ENCODE data around the gene NPTXR.

Gene NPTXR

DNA sequence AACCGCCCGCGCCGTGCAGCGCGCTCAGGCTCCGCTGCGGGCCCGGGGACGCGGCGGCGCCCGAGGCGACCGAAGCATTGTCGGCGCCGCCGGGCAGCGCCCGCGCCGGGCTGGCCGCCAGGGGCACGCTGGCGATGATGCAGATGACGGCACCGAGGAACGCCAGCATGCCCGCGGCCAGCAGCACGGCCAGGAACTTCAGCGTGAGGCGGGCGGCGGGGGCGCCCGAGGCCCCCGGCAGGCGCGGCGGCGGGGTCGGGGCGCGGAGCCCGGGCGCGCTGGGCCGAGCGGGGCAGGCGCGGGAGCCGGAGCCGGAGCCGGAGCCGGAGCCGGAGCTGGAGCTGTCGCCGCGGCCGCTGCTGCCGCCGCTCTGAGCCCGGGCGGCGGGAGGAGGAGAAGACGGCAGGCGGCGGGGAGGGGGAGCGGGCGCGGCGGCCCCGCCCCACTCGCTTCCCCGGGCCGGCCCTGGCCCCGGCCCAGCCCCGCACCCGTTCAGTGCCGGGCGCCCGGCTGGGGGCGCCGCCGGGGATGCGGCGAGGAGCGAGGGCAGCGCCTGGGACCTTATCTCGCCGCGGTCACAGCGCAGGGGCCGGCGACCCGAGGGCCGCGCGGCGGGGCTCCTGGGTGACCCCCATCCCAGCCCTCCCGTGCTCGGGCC lies at the start of gene NPTXR:
Gene NPTXR, minus strand, starts transcription at position 372 of the 658 bp plus-strand sequence.
- peak; percentile 81 for DNase-seq

DNA sequence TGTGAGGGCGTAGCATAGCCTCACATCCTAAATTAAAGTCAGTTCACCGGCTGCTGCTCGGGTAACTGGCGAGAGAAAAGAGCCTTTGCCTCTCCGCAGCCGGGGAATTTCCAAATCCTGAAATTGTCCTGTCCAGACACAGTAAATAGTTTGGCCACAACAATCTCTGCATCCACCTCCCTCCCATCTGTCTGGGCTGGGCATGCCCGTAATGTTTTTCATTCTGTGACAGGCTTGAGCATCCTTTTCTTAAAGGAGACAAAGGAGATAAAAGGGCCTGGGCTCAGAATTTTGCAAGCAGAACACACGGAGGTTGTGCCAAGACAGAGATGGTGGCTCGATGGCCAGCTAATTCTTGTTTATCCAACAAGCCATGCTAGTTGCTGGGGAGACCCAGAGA lies 47.4 kb upstream of the NPTXR start:
- no peak for DNase-seq

DNA sequence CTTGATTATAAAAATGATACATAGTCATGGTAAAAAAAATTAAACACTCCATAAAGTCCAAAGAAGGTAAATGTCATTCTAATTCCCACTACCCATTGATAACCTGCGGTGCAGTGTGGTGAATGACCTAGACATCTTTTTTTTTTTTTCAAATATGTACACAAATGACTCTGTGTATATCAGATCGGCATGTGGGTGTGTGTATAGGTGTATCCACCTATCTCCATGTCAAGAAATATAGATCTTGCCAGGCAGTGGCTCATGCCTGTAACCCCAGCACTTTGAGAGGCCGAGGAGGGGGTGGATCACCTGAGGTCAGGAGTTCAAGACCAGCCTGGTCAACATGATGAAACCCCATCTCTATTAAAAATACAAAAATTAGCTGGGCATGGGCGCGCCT lies 46.5 kb upstream of the NPTXR start:
- no peak for DNase-seq

DNA sequence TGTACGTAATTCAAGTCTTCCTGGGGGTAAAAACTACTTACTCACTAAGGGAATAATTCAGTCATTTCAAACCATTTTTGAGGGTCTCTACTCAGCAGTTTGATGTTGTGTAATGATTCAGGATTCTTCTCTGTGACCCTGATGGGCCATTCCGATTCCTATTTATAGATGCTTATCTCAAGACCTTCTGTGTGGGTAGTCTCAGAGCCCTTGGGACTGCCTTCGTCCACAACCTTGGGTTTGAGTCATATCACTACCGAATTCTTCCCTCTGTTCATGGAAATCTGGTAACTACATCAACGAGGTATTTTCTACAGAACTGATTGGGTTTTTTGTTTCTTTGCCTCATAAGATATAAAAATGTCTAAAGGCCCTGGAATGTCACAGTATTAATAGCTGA lies 42.5 kb upstream of the NPTXR start:
- no peak for DNase-seq

DNA sequence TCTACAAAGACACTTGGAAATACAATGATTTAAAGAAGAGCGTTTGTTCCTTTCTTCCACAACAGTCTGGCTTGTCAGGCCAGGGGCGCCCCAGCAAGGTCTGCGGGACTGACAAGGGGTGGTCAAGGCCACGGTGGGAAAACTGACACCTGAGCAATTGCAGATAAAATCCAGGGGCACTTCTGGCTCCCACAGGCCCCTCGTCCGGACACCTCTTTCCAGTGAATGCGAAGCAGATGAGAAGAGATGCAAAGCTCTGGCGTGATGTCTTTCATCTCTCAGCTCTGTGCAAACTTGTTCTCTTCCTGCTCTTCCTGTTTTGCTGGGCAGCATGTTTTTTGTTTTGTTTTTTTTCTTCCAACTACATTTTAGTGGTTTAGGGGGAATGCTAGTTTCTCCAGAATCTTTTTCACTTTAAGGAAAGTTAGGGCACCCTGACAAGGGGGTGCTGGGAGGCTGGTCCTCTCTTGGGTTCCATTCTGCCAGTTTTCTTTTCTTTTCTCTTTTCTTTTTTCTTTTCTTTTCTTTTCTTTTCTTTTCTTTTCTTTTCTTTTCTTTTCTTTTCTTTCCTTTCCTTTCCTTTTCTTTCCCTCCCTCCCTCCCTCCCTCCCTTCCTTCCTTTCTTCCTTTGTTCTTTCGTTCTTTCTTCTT lies 39.3 kb upstream of the NPTXR start:
- peak; percentile 20 for DNase-seq

DNA sequence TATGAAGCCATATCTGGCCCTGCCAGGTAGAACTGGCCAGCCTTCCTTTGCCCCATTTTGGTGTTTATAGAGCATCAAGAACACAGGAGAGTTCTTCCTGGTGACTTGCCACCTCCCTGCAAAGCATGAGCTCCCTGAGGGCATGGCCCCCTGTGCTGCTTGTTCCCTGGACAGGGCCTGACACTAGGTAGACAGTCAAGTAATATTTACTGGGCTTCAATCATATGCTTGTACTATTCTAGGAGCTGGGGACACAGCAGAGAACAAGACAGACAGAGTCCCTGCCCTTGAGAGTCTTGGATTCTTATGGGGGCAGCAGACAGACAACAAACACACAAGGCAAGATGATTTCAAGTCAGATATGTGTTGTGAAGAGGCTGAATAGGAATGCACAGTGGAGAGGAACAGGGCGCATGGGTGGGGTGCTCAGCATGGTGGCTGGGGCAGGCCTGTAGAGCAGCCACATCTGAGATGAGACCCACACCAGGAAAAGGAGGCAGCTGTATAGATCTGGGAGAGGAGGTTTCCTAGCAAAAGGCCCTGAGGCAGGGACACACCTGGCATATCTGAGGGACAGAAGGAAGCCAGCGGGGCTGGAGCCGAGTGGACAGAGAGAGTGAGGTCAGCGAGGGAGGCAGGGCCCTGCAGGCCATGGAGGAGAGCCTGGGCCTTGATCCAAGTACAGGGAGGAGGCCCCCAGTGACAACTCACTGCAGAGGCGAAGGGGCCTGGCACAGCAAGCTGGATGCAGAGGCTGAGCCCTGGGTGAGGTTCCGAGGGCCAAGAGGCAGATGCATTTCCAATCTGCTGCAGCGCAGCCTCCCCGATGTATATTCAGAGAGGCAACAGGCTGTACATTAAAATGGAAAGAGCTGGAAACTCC lies 38.4 kb upstream of the NPTXR start:
- no peak for DNase-seq

DNA sequence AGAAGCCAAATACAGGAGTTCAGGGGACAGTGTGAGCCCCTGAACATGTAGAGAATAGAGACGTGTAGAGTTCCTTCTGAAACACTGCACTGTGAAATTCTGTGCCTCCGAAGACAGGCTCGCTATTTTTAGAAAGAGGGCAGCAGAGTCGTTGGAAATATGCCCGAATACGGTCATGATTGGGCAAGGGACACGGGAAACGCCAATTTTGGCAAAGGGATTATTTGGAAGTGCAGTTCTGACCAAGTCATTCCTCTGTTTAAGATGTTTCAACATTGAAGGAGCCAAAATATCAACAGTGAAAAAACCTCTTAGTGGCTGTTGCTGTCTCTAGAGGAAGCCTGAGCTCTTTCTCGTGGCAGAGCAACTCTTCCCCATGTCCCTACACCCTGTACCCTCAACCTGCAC lies 37.6 kb upstream of the NPTXR start:
- no peak for DNase-seq

DNA sequence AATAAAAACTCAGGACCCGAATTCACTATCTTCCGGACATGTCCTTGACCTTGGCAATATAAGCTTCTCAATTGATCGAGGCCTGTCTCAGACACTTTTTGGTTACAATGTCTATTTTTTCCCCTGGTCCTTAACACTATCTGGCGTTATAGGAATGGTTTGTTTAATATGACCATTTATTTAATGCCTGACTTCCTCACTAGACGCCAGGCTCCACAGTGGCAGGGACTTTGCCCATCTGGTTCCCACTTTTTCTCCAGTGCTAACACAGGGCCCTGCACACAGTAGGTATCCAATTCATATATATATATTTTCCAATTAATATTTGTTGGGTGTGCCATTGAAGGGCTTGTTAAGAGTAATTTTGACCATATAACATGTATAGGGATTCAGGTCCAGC lies 36.1 kb upstream of the NPTXR start:
- no peak for DNase-seq

DNA sequence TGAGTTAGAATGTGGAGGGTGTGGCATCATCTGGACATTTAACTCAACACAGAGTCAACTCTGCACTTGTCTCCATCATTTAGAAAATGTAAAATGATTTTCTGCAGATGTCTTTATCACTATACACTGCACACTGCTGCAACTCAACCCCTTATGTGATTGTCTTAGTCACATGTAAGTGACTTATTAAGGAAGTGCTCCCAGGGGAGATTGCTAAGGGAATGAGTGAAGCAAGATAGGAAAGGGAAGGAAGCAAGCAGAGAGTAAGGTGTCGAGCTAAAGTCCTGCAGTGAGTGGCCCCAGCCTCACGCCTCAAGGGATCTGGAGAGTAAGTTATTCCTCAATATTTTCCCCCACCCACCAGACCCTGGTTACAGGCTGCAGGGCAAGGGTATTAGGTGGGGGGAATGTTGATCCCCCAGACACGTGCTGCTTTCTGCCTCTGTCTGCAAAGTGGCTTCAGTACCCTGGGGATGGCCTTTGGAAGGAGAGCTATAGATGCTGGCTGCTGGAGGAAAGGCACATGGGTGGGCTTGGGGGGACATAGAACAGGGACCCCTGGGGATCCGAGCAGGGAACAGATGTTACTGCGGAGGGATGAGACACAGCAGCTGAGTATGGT lies 35.4 kb upstream of the NPTXR start:
- DNase-seq, result no peak

DNA sequence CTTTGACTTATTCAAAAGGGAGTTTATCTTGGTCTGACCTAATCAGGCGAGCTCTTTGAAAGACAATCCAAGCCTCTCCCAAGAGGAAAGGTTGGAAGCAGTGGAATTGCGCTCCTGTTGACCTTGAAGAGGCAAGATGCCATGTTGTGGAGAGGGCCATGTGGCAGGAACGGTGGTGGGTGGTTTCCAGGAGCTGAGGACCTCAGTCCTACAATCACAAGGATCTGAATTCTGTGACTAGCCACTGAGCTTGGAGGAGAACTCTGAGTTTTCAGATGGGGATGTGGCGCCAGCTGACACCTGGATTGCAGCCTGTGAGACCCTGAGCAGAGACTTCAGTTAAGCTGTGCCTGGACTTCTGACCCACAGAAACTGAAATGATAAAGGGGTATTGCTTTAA lies 34.2 kb upstream of the NPTXR start:
- DNase-seq, result no peak

DNA sequence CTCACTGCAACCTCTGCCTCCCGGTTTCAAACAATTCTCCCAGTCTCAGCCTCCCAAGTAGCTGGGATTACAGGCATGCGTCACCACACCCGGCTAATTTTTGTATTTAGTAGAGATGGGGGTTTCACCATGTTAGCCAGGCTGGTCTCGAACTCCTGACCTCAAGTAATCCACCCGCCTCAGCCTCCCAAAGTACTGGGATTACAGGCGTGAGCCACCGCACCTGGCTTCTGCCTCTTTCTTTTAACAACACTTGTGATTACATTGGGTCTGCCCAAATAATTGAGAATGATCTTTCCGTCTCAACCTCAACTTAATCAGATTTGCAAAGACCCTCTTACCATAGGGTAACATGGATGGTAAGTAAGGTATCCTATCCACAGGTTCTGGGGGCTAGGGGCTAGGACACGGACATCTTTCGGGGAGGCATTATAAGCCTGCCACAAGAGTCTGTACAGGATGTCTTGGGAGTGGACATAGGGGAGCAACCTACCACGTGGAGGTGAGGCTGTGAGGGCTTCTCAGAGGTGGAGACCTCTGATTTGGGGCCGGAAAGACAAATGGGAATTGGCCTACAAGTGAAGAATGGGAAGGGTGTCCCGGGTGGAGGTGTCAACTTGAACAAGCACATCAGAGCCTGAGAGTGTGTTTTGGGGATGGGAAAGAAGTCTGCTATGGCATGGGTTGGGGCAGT lies 30.8 kb upstream of the NPTXR start:
- DNase-seq, result no peak

DNA sequence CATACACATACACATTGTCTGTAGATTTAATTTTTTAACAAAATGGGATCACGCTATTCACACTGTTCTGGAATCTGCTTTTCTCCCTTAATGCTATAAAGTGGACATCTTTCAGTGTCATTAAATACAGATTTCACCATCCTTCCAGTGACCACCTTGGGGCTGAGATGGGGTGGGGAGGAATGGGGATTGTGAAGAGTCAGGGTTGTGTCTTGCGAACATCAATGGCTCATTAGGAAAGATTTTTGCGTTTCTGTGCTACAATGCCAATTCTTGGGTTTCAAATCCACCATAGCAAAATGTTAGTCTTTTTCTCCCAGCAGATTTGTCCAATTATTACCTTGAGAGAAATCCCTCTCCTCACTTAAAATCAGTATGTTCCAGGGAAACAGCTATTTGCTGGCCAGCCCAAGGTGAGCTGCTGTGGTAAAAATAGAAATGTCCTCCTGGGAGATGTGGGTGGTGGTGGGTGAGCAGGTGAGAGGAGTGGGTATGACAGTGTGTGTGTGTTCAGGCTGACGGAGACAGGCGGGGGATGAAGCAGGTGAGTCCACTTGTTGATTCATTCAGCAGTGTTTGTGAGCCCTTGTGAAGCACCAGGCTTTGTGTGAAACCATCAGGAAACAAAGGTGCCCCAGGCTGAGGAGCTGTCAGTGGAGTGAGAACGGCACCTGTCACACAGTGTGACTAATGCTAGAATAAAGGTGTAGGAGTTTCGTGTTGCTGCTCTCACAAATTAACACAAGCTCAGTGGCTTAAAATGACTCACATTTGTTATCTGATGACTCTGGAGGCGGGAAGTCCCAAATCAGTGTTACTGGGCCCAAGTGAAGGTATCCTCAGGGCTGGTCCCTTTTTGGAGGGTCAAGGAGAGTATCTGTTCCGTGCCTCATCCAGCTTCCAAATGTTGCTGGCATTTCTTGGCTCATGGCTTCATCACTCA lies 29.9 kb upstream of the NPTXR start:
- DNase-seq, result peak; percentile 98

DNA sequence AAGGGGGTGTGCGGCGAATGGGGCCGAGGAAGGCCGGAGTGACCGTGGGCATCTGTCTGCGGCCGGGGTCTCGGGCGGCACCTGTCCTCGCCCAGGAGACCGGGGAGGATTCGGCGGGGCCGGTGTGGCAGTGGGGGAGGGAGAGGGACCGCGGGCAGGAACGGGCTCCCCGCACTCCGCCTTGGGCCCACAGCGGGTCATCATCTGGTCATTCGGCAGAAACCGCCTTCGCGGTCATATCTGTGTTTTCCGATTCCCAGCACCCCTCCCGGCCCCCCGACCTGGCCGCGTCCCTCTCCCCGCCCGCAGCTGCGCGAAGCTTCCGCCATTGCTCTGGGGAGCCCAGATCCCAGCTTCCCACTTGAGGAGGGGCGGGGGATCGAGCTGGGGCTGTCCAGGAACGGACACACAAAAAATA lies 29.0 kb upstream of the NPTXR start:
- DNase-seq, result peak; percentile 81

DNA sequence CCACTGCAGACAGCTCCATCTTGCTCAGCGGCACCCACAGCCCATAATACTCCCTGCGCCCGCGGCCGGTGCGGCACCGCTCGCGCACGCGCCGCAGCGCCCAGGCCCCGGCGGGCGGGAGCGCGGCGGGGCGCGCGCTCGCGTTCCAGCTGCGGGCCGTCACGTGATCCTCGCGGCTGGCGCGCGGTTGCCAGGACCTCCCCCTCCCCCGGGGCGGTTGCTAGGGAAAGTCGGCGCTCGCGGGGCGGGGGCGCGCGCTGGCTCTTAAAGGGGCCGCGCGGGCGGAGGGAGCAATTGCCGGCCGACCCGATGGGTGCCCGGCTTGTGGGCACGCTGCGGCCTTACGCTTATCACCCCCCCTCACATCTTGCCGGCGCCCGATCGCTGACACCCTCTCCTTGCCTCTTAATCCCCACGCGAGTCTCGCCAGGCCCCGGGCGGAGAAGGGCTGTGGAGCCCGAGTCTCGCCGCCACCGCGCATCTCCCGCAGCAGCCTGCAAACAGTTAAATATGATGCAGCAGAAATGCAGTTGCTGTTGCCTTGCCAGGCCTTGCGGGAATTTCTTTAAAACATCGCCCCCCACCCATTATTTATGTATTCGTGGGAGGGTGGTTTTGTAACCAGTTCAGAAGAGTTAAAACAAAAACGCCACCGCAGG lies 28.5 kb upstream of the NPTXR start, which contains the start of gene CBX6:
Gene CBX6, minus strand, starts transcription at position 45 of the 659 bp plus-strand sequence. Its CDS starts 26 bp downstream, at position 19.
- peak; percentile 96 for DNase-seq

DNA sequence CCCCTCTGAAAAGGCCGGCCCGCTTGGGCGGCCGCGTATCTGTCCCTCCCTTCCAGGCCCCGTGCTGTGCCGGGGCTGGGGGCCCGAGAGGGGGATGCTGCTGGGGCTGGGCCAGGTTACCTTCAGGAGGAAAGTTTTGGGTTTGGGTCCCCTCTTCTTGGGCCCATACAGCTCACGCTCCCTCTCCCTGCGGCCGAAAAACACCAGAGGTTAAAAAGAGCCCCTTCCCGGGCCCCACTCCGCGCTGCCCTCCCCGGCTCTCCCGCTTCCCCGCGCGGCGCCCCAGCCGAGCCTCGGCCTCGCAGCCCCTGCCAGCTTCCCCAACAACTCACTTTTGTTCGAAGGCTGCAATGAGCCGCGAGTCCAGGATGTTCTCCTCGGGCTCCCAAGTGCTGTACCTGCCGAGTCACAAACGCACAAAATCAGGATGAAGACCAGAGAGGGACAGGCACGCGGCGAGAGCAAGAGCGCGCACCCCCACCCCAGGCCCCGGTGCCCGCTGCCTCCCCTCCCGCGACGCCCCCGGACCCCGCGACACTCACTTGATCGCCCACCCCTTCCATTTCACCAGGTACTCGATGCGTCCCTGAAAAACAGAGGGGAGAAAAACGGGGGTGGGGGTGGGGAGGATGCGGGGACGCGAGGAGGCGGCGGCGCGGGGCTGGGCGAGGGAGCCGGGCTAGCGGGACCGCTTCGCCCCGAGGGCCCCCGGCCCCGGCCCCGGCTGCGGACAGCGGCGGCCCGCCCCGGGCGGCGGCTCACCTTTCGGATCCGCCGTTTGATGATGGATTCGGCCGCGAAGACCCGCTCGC lies 27.7 kb upstream of the NPTXR start:
- DNase-seq, result peak; percentile 58

DNA sequence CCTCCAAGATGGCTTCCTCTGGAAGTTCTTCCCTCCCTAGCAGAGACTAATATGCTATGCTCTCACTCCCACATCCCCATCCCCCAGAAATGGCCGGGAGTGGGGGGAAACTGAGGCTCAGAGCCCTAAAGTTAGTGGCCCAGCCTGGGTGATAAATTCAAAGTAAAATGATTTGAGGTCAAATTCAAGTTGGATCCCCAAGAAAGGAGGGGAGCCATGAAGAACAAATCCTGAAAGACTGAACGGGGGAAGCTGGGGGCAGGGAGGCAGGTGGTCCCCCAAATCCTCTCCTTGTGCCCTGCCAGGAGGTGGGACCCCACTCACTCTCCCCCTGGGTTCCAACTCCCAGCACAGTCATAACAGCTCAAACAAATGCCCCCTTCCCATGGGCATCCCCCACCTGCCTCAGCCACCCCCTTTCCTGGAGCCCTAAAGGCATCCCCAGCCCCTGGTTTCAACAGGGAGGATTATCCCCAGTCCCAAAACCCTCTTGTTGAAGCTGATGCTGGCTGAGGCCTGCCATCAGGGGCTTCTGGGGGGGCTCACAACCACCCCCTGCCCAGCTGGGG lies 27.0 kb upstream of the NPTXR start:
- DNase-seq, result peak; percentile 43

DNA sequence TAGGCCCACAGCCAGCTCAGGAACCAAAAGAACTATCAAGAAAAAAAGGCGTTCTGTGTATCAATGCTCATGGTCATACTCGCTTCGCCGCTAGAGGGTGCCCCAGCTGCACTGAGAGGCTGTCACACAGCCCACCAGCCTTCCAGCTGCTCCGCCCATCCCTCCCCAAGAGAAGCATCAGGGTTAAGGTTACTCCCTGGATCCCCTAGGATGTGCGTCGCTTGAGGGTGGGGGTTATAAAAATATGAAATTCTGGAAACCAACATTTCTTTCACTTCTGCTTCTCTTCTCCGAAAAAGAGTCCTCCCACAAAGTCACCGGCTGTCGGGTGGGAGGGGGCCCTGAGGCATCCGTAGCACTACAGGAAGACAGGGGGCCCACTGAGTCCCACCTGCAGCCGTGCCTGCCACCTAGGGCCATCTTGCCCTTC lies 26.5 kb upstream of the NPTXR start:
- DNase-seq, result peak; percentile 91

DNA sequence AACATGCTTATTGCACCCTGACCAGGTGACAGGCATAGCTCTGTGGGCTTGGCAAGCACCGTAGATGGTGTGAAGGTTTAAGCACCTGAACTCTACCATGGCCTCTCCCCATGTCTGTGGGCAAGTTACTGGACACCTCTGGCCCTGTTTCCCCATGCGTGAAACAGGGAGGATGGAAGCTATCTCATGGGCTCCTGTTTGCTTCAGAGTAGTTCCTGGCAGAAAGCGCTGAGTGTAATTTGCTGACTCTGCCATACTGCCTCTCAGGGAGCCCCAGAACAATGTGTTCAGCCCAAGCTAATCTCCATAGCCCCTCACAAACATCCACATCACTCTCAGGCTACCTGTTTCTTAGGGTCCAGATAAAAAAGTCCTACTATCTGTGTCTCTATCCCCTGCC lies 25.8 kb upstream of the NPTXR start:
- no peak for DNase-seq

DNA sequence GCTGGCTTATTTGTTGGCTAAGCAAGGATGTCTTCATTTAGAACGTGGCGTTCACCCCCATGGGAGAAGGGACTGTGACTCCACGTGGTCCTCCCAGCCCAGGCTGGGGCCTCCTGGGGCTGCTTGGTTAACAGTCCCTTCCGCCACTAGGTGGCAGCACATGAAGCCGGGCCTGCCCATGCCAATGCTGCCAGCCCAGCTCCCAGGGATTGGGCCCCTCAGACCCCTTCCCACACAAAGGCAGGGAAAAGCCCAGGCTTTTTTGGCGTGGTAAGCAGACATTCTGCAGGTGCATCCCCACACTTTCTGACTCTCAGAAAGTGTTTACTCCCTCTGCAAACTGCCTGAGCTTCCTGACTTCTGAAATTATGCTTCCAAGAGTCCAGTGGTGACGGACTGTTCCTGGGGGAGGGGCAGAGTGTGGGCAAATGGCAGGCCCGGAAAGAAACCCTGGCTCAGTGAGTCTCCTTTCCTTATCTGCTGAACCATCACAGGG lies 25.1 kb upstream of the NPTXR start:
- DNase-seq, result peak; percentile 79

All from DMS53 (cell line).